ENCODE results near the gene MCM9. TPM values are rescaled to one million over a fixed set of nuclear protein-coding genes. Genes with fewer than 3 reads are reported as not detected.

The MCM9 gene
- total and polyA plus RNA-seq, 2 experiments from 2014 or later, result 11.1 to 13.5 TPM

GRCh38 chr6:118912646-118913045, 22.3 kb downstream of the MCM9 start:
- Histone ChIP-seq H3K4me2 (no peak overlapping the region), H4K20me1 (ENCODE audit: insufficient read depth, poor library complexity, severe bottlenecking) (no peaks in the 10 kb centered on the region), H3K4me1 (ENCODE audit: insufficient read depth) (no peaks in the 10 kb centered on the region), H3K27me3 (no peaks in the 10 kb centered on the region), H3K9me2 (replicated peaks; ENCODE audit: insufficient read depth) (no peaks in the 10 kb centered on the region), H3K9me3 (ENCODE audit: low read depth) (no peaks in the 10 kb centered on the region), H2AFZ (no peak overlapping the region), H3K36me3 (replicated peaks; ENCODE audit: insufficient read depth, low read depth) (no peaks in the 10 kb centered on the region), H3K4me3 (no peak overlapping the region), H3K27ac (no peak overlapping the region), H3K79me2 (no peaks in the 10 kb centered on the region)
- no peak for DNase-seq (ENCODE audit: low spot score)
- TF ChIP-seq CTCF (IDR thresholded peaks at IDR 0.05; ENCODE audit: poor library complexity) (no peak), EZH2 (IDR thresholded peaks at IDR 0.05; ENCODE audit: borderline replicate concordance) (no peak), EZH2phosphoT487 (IDR thresholded peaks at IDR 0.05; ENCODE audit: low read depth, severe bottlenecking, unreplicated experiment) (no peak)
- WGBS (ENCODE audit: low lambda C conversion rate, missing lambda C conversion rate), result 69% methylated on average over 5 of the region's 5 CpGs

GRCh38 chr6:118908441-118908840, 26.5 kb downstream of the MCM9 start:
- no peaks in the 10 kb centered on the region for H3K36me3 ChIP-seq (replicated peaks; ENCODE audit: insufficient read depth, low read depth)

GRCh38 chr6:118905851-118906250, 29.1 kb downstream of the MCM9 start:
- no peaks in the 10 kb centered on the region for H3K9me3 ChIP-seq (ENCODE audit: low read depth)
- H3K79me2 ChIP-seq, result peaks cover 32% of the 10 kb centered on the region
- peaks cover 3% of the 10 kb centered on the region for H3K4me1 ChIP-seq (ENCODE audit: insufficient read depth)
- no peaks in the 10 kb centered on the region for H3K27me3 ChIP-seq
- DNase-seq (ENCODE audit: low spot score), result no peak
- no peak overlapping the region for H3K4me2 ChIP-seq
- H2AFZ ChIP-seq, result no peak overlapping the region
- no peaks in the 10 kb centered on the region for H3K9me2 ChIP-seq (replicated peaks; ENCODE audit: insufficient read depth)
- 100% methylated on average over 4 of the region's 4 CpGs for WGBS (ENCODE audit: low lambda C conversion rate, missing lambda C conversion rate)
- peaks cover under 1% of the 10 kb centered on the region for H4K20me1 ChIP-seq (ENCODE audit: insufficient read depth, poor library complexity, severe bottlenecking)
- H3K4me3 ChIP-seq, result no peak overlapping the region
- no peak for TF ChIP-seq CTCF (IDR thresholded peaks at IDR 0.05; ENCODE audit: poor library complexity)
- no peak for TF ChIP-seq EZH2phosphoT487 (IDR thresholded peaks at IDR 0.05; ENCODE audit: low read depth, severe bottlenecking, unreplicated experiment)
- no peak overlapping the region for H3K27ac ChIP-seq
- no peaks in the 10 kb centered on the region for H3K36me3 ChIP-seq (replicated peaks; ENCODE audit: insufficient read depth, low read depth)

More at GRCh38 chr6:118908441-118908840, 26.5 kb downstream of the MCM9 start:
- H4K20me1 ChIP-seq (ENCODE audit: insufficient read depth, poor library complexity, severe bottlenecking), result no peaks in the 10 kb centered on the region
- 74% methylated on average over 1 of the region's 1 CpG for WGBS (ENCODE audit: low lambda C conversion rate, missing lambda C conversion rate)
- H2AFZ ChIP-seq, result no peak overlapping the region
- no peak overlapping the region for H3K27ac ChIP-seq
- H3K9me2 ChIP-seq (replicated peaks; ENCODE audit: insufficient read depth), result no peaks in the 10 kb centered on the region
- no peak for DNase-seq (ENCODE audit: low spot score)
- no peaks in the 10 kb centered on the region for H3K9me3 ChIP-seq (ENCODE audit: low read depth)
- no peak overlapping the region for H3K4me2 ChIP-seq
- no peak overlapping the region for H3K4me3 ChIP-seq
- no peaks in the 10 kb centered on the region for H3K27me3 ChIP-seq
- TF ChIP-seq EZH2 (IDR thresholded peaks at IDR 0.05; ENCODE audit: borderline replicate concordance) (no peak), CTCF (IDR thresholded peaks at IDR 0.05; ENCODE audit: poor library complexity) (no peak), EZH2phosphoT487 (IDR thresholded peaks at IDR 0.05; ENCODE audit: low read depth, severe bottlenecking, unreplicated experiment) (no peak)
- no peaks in the 10 kb centered on the region for H3K4me1 ChIP-seq (ENCODE audit: insufficient read depth)
- H3K79me2 ChIP-seq, result peaks cover 17% of the 10 kb centered on the region

- H3K79me2 ChIP-seq, result peaks cover 40% of the 10 kb centered on the region
- H3K36me3 ChIP-seq (replicated peaks; ENCODE audit: insufficient read depth, low read depth), result no peaks in the 10 kb centered on the region
- peaks cover 6% of the 10 kb centered on the region for H4K20me1 ChIP-seq (ENCODE audit: insufficient read depth, poor library complexity, severe bottlenecking)
- DNase-seq (ENCODE audit: low spot score), result no peak
- H3K4me3 ChIP-seq, result no peak overlapping the region
- no peak overlapping the region for H2AFZ ChIP-seq
- no peak overlapping the region for H3K27ac ChIP-seq
- no peaks in the 10 kb centered on the region for H3K9me3 ChIP-seq (ENCODE audit: low read depth)
- no peaks in the 10 kb centered on the region for H3K27me3 ChIP-seq
- TF ChIP-seq CTCF (IDR thresholded peaks at IDR 0.05; ENCODE audit: poor library complexity) (no peak), EZH2phosphoT487 (IDR thresholded peaks at IDR 0.05; ENCODE audit: low read depth, severe bottlenecking, unreplicated experiment) (no peak), EZH2 (IDR thresholded peaks at IDR 0.05; ENCODE audit: borderline replicate concordance) (no peak)
- H3K4me1 ChIP-seq (ENCODE audit: insufficient read depth), result peaks cover 11% of the 10 kb centered on the region
- H3K4me2 ChIP-seq, result no peak overlapping the region
- no peaks in the 10 kb centered on the region for H3K9me2 ChIP-seq (replicated peaks; ENCODE audit: insufficient read depth)
These were observed 29.9 kb downstream of the MCM9 start for GRCh38 chr6:118905084-118905483.
